ENCODE data around the gene OTOL1. TPM values are rescaled to one million over a fixed set of nuclear protein-coding genes. Genes with fewer than 3 reads are reported as not detected.
"Not testable (repeated sequence)": the region's sequence is repeated elsewhere in the genome, so short reads cannot be mapped to it uniquely, and the experiment has no call there.

The OTOL1 gene
- total and polyA plus RNA-seq, 8 donors = not detected

DNA sequence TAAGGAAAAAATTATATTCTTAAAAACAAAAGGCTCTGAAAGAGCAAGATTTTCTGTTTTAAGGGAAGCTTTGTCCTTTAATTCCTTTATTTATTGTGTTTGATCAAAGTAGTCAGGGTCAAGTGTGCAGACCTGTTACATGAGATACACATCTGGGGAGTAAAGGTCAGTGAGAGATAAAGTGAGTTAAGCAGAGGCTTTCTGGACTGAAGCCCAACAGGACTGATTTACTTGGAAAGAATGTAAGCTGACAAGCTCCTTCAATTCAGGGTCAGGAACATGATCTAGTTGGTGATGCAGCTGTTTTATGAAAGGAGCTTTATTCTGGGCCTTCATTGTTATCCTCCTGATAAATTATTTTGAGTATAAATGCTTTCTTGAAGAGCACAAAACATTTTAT lies 20.7 kb upstream of the OTOL1 start:
- H3K9me3 ChIP-seq = peaks cover 0 to 5% of the 10 kb centered on the region in 2 donors
- no peak overlapping the region for H3K27ac ChIP-seq
- no peak overlapping the region for H3K4me3 ChIP-seq
- no peak for DNase-seq
- TF ChIP-seq, protein P1, sequence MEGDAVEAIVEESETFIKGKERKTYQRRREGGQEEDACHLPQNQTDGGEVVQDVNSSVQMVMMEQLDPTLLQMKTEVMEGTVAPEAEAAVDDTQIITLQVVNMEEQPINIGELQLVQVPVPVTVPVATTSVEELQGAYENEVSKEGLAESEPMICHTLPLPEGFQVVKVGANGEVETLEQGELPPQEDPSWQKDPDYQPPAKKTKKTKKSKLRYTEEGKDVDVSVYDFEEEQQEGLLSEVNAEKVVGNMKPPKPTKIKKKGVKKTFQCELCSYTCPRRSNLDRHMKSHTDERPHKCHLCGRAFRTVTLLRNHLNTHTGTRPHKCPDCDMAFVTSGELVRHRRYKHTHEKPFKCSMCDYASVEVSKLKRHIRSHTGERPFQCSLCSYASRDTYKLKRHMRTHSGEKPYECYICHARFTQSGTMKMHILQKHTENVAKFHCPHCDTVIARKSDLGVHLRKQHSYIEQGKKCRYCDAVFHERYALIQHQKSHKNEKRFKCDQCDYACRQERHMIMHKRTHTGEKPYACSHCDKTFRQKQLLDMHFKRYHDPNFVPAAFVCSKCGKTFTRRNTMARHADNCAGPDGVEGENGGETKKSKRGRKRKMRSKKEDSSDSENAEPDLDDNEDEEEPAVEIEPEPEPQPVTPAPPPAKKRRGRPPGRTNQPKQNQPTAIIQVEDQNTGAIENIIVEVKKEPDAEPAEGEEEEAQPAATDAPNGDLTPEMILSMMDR (IDR thresholded peaks at IDR 0.05) = no peak
- no peak for ATAC-seq
- H3K4me1 ChIP-seq = no peaks in the 10 kb centered on the region
- no peaks in the 10 kb centered on the region for H3K36me3 ChIP-seq
- H3K27me3 ChIP-seq = no peaks in the 10 kb centered on the region
- intact Hi-C loops (cut with DNase I) = no loop called here

DNA sequence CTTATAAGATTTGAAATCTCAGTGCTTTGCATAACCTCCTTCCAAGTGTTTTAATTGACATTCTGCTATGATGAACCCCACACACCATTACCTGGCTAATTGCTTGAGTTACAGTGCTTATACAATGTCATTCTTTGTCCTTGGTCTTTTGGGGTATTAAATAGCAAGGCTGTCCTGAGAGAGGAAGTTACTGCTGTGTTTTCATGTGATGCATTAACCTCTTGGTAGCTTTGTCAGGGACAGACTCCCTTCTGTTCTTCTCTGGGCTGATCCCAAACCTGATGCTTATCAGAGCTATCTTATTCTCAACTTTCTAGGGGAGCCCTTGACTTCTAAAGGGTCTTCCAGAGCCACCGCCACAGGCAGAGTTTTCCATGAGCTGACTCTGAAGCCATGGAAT lies 12.4 kb upstream of the OTOL1 start:
- H3K27ac ChIP-seq = no peak overlapping the region
- H3K9me3 ChIP-seq = no peaks in the 10 kb centered on the region
- TF ChIP-seq, protein P1 (IDR thresholded peaks at IDR 0.05) = no peak
- H3K4me1 ChIP-seq = no peaks in the 10 kb centered on the region
- peaks cover 0 to 6% of the 10 kb centered on the region in 2 donors for H3K27me3 ChIP-seq
- intact Hi-C loops (cut with DNase I) = no loop called here
- H3K36me3 ChIP-seq = no peaks in the 10 kb centered on the region
- ATAC-seq (no peak), DNase-seq (no peak)
- H3K4me3 ChIP-seq = no peak overlapping the region

DNA sequence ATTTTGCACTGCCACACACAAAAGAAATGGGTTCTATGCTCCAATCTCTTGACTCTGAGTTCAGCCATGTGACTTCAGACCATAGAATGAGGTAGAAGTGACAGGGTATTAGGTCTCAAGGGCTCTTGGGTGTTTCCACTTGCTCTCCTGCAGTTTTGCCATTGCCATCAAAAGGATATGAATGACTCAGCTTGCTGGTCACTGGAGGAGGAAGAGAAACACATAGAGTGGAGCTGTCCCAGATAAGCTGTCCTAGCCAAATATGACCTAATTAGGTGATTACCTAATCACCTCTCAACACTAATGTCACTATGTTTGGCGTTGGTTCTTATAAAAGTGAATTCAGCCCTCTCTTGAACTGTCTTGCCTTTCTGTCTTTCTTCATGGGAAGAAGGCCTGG lies 8.3 kb upstream of the OTOL1 start:
- H3K9me3 ChIP-seq; H3K4me3 ChIP-seq; DNase-seq; H3K27ac ChIP-seq; H3K27me3 ChIP-seq; intact Hi-C loops (cut with DNase I); H3K36me3 ChIP-seq; H3K4me1 ChIP-seq: not testable (repeated sequence)
- ATAC-seq = peak; percentile 87

DNA sequence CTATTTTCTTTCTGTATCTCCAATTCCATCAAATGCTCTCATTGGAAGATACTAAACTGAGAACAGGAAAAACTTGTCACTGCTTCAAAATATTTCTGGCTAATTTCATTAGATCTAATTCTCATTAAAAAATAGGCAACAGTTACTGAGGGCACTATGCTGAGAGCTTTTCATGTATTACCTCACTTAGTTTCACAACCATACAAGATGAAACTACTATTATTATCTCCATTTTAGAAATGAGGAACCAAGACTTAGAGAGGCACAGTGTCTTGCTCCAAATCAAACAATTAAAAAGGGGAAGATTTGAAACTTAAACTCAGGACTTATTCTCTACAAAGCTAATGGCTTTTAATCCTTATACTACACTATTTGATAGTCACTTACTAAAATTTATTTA lies 7.2 kb upstream of the OTOL1 start:
- Histone ChIP-seq H3K36me3 (no peaks in the 10 kb centered on the region), H3K4me1 (peaks cover 0 to 6% of the 10 kb centered on the region in 2 donors), H3K9me3 (no peaks in the 10 kb centered on the region), H3K4me3 (no peak overlapping the region), H3K27ac (no peak overlapping the region), H3K27me3 (no peaks in the 10 kb centered on the region)
- ATAC-seq (no peak), DNase-seq (no peak)
- TF ChIP-seq, protein P1 (IDR thresholded peaks at IDR 0.05) = no peak
- intact Hi-C loops (cut with DNase I) = no loop called here

DNA sequence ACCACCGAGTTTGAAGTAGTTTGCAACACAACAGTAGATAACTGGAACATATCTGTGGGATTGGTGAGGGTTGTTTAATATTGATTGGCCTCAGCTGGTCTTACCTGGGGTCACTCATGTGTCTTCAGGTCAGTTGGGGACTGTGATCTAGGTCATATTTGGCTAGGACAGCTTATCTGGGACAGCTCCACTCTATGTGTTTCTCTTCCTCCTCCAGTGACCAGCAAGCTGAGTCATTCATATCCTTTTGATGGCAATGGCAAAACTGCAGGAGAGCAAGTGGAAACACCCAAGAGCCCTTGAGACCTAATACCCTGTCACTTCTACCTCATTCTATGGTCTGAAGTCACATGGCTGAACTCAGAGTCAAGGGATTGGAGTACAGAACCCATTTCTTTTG lies 5.8 kb upstream of the OTOL1 start:
- H3K36me3 ChIP-seq; DNase-seq; H3K27ac ChIP-seq; H3K9me3 ChIP-seq; intact Hi-C loops (cut with DNase I); H3K4me1 ChIP-seq; H3K27me3 ChIP-seq; H3K4me3 ChIP-seq: not testable (repeated sequence)
- peak; percentile 76 for ATAC-seq

DNA sequence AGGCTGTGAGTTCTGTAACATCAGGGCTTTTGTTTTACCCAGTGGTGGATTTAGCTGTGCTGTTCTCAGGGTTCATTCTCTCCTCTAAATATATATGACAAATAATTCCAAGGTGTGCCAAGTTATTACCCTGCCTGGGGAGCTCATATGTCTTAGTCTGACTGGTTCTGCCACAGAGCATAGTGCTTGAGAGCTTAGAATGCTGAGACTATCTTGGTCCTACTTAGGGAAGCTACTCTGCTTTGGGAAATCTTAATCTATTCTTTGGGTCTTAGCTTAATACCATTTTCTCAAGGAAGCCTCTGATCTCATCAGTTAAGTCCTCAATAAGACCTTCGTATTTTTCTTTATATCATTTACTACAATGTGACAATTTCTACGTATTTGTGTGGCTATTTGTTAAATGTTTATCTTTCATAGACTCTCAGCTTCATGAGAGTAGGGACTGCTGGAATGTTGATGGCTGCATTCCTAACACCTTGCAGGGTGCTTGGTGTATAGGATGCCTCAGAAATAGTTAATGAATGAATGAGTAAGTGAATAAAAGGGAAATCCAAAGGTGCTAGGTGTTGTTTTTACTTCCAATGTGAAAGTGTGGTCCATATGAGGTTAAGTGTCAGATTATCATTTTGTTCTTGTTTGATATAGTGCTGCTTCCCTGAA lies 1.8 kb downstream of the OTOL1 start:
- intact Hi-C loops (cut with DNase I) = no loop called here
- no peaks in the 10 kb centered on the region for H3K27me3 ChIP-seq

More for the DNA sequence above, 1.8 kb downstream of the OTOL1 start:
- TF ChIP-seq, protein P1 (IDR thresholded peaks at IDR 0.05) = no peak
- Histone ChIP-seq H3K36me3 (no peaks in the 10 kb centered on the region), H3K27ac (no peak overlapping the region), H3K4me3 (no peak overlapping the region), H3K4me1 (no peaks in the 10 kb centered on the region), H3K9me3 (no peaks in the 10 kb centered on the region)
- no peak for ATAC-seq
- no peak for DNase-seq
